GM18909 (cell line): ENCODE results near the gene ZNF554.

ENCODE experiments used
- ATAC-seq: cut with Tn5 transposase; IDR thresholded peaks from one replicate; pipeline ENCODE4 v1.9.1; 2021; ENCODE audit warnings: mild to moderate bottlenecking; ENCODE audit not compliant: unreplicated experiment, poor library complexity

Gene ZNF554

GRCh38 chr19:2819540-2820111 is at the start of gene ZNF554:
TSS of gene ZNF554 (plus strand) at chr19:2819868. CDS start at chr19:2820072, 204 bp downstream.
- ATAC-seq: peak; percentile 91

- no peak for ATAC-seq
Observed at GRCh38 chr19:2770055-2771013, 49.3 kb upstream of the ZNF554 start.

GRCh38 chr19:2771786-2772674 is 47.6 kb upstream of the ZNF554 start:
- ATAC-seq: no peak

- no peak for ATAC-seq
Observed at GRCh38 chr19:2774083-2774679, 45.5 kb upstream of the ZNF554 start.

DNA sequence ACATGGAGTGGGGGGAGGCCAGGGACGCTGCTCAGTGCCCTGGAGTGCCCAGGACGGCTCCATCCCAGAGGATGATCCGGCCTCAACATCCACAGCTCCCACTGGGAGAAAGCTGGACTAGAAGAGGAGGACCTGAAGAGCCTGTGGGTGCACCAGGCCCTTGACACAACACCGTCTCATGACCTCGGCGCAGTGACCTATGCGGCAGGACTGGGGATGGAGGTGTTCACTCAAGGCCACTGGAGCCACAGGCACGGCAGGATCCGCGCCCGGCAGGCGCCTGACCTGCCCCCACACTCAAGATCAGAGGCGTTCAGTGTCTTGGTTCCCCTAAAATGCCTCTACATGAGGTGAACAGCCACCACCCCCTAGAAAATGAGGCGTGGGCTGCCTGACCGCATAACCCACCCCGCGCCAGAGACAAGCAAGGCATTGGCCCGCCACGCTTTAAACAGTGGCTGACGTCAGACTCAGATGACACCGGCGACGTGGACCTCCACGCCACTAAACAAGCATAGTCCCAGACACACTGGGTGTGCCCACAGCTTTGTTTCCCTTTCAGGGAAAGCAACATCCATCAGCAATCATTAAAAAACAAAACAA is 44.6 kb upstream of the ZNF554 start:
- no peak for ATAC-seq

- ATAC-seq: no peak
Observed at GRCh38 chr19:2775556-2776430, 43.9 kb upstream of the ZNF554 start.

GRCh38 chr19:2777952-2778683 is 41.5 kb upstream of the ZNF554 start:
- ATAC-seq: no peak

DNA sequence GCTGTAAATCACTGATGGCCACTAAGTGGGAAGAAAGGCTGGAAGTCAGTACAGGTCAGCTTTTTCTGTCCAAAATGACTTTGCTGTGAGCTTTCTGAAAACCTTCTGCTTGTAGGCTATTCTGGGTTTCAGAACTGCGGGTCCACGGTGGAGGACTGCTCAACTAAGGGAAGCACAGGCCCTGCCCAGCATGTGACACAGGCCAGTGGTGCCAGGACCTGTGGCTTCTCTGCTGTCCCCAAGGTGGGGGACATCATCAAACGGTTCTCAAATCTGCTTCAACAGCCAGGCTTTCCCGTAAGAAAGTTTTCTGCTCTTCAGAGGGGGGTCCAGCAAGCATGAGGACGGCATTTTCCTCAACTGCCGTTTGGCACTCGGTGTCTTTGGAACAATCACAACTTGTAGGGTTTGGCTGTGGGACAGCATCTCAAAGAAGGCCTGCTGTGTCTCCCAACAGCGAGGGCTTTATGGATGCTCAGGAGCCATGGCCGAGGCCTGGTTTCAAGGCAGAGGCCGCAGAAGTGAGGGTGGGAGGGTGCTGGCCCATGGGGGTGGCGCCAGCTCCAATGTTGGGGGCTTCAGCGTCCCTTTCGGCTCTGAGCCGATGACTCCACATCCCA is 40.4 kb upstream of the ZNF554 start:
- ATAC-seq: no peak

GRCh38 chr19:2780284-2780683 is 39.4 kb upstream of the ZNF554 start:
- no peak for ATAC-seq

DNA sequence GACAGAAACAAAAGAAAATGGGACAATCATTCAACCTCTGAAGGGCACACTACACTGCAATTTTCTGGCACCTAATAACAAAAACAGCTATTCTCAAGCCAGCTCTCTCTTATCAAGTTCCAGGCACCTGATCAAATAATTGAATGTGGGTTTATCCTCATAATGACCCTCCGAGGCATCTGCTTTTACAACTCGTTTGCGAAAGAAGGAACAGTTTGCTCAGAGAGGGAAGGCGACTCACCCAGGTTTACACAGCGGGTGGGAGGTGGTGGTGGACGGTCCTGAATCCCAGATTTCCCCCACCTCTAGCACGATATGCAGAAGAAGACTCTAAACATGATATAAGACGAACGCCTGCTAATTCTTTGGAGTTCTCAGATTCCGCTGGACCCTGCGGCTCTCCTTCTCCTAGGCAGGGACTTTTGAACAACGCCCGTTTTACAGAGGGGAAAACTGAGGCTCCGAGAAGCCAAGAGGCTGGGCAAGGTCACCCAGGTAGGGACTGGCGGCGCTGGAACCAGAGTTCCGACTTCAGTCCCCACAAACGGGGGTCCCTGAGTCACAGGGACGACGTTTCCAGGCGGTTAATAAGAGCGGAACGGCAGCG is 37.2 kb upstream of the ZNF554 start:
- no peak for ATAC-seq

DNA sequence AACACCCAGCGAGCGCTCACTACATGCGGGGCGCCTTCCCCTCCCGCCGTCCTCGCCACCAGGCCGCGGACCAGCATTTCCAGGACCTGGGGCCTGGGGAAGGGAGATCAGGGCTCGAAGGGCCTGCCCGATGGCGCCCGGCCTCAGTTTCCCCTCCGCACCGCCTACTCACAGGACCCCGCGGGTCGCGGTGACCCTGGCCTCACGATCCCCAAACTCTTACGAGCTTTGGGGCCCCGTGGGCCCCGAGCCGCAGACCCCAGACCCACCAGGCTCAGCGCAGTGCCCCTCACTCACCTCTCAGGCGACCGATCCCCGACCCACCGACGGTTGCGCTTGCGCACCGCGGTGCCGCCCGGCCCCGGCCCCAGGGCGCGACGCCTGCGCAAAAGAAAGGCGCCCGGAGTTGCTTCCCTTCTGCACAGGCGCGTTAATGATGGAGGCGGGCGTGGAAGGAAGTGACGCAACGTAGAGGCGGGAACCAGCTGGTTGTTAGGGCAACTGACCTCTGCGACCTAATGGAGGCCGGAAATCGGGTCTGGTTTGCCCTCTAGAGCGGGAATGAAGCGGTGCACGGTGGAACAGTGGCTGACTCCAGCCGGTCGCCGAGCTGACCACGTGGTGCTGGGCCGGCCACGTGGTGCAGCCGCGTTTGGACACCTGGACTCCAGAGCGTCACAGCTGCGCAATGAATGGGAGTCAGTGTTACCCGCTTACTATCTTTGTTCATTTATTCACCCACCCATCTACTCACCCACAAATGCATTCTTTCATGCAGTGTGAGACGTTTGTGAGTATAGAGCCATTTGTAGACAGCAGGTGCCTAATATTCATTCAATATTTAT is 36.5 kb upstream of the ZNF554 start, which contains the start of gene SGTA:
SGTA (minus strand) TSS at position 338 of the 845 bp plus-strand sequence. CDS start 14,205 bp downstream, outside the sequence.
- ATAC-seq: peak; percentile 77

DNA sequence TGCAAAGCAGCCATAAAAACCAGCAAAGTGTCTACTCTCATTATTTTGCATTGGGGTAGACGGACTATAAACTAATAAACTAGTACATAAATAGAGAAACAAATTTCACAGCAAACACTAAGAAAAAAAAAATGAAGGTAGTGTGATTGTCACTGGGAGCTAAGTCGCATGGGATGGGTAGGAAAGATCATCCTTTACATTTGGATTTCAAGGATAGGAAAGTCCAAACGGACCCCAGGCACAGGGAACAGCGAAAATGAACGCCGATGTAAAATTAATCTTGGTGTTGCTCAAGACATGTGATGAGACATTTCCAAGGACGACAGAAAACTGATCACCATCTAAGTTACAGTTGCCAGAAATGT is 35.9 kb upstream of the ZNF554 start:
- ATAC-seq: no peak

DNA sequence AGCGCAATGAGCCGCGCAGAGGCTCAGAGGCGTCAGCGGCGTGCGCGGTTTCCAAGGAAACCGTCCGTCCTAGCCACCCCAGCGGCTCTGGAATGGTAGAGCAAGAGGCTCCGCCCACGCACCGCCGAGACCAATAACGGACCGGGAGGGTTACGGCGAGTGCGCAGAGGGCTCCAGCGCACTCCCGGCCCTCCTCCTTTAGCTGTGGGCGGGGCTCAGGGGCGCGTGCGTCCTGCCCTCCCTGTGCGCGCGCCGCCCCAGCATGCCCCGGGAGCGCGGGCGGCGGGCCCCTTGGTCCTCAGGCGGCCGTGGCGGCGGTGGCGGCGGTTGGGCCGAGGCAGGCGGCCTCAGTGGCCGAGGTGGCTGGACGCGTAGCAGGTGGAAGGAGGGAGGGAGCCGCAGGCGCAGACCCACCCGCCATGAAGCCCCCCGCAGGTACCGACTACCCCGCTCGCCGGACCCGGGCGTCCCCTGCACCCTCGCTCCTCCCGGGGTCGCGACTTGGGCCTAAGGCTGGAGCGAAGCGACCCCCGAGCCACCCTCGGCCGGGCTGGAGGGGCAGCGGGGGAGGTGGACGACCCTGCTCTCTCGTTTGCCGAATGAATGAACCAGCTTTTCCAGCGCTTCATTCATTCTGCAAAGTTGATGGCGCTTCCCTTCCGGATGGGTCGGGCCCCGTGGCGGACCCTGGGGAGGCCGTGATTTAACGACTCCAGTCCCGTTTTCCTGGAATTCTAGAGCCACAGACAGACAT is 34.2 kb upstream of the ZNF554 start, which contains the start of gene THOP1:
THOP1 (plus strand) TSS at position 260 of the 754 bp plus-strand sequence; CDS start at position 420, 160 bp downstream.
- peak; percentile 69 for ATAC-seq

DNA sequence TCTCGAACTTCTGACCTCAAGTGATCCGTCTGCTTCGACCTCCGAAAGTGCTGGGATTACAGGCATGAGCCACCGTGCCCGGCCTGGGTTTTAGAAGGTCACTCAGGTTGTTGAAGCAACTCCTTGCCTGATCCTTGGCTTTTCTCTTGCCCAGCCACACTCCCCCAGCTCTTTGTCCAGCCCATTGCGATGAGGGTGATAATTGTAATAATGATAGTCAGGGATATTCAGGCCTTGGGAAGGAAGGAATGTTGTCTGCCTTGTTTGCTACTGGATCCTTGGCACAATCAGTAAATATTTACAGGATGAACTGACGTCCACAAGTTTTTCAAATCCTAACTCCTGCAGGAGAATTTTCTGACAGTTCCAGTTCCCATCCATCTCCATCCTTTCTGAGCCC is 32.6 kb upstream of the ZNF554 start:
- ATAC-seq: no peak

- ATAC-seq: no peak
Observed at GRCh38 chr19:2788237-2788636, 31.4 kb upstream of the ZNF554 start.

DNA sequence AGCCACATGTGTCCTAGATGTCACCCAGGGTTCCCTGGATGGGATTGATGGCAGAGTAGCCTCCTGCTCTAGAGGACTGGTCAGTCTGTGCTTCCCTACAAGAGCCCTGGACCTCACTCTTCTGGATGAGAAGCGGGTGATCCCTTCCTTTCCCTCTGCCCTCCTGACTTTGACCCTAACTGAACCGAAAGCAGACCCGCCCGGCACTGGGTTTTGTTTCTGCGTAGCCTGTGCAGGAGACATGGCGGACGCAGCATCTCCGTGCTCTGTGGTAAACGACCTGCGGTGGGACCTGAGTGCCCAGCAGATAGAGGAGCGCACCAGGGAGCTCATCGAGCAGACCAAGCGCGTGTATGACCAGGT is 29.5 kb upstream of the ZNF554 start:
- ATAC-seq: no peak
